Adrenal gland (tissue), 12 donors: ENCODE results near the gene RFLNA. TPM values are rescaled to one million over a fixed set of nuclear protein-coding genes. Genes with fewer than 3 reads are reported as not detected.
A peak's percentile ranks its signal among the peaks of the same experiment; 100 is the strongest.

Experiments
- DNase-seq, 7 donors: peaks; one replicate each; pipeline ENCODE4 v3.0.0-alpha.2; 2019 to 2020
- H3K27ac ChIP-seq, 5 donors: fragments of 200-600 bp; sonication (generic) in 4 of 5; 1 replicate in 3 of 5; 2 replicates in 2 of 5; pipeline versions ENCODE4 v1.5.1 to v1.8.0; 2016 to 2020; ENCODE audit warnings: mild to moderate bottlenecking in 1 of 5
- H3K27me3 ChIP-seq: fragments of 200-600 bp; 2 replicates; pipeline ENCODE4 v1.8.0; 2021
- H3K36me3 ChIP-seq, 2 donors: fragments of 200-600 bp; replicated peaks in 1 of 2; 1 replicate in 1 of 2; 2 replicates in 1 of 2; pipeline versions ENCODE4 v1.5.1 to v1.8.0; 2018 to 2022
- H3K4me1 ChIP-seq, 2 donors: fragments of 200-600 bp; replicated peaks in 1 of 2; 1 replicate in 1 of 2; 2 replicates in 1 of 2; pipeline versions ENCODE4 v1.5.1 to v1.8.0; 2018 to 2021
- H3K4me3 ChIP-seq, 4 donors: fragments of 200-600 bp; sonication (generic) in 3 of 4; one replicate each; pipeline ENCODE4 v1.5.1; 2016 to 2018
- H3K9me3 ChIP-seq, 3 donors: fragments of 200-600 bp; sonication (generic) in 1 of 3; replicated peaks in 1 of 3; 1 replicate in 2 of 3; 2 replicates in 1 of 3; pipeline versions ENCODE4 v1.5.1 to v1.8.0; 2016 to 2021
- POLR2A ChIP-seq, 2 donors: fragments of 450-650 bp; IDR thresholded peaks; one replicate each; pipeline ENCODE4 v1.6.1; 2017; ENCODE audit warnings: antibody characterized with exemption in 2 of 2, mild to moderate bottlenecking in 2 of 2, moderate library complexity in 1 of 2
- WGBS, 4 donors: extraction: QIAGEN DNeasy Blood & Tissue Kit in 2 of 4; methylation state at CpG; one replicate each; pipeline versions ENCODE4 v1.1.5 to v1.1.7; 2013 to 2017; 5-methylcytosine and 5-hydroxymethylcytosine counted together
- intact Hi-C, 2 donors: fragments of 100-400 bp; cut with DNase I; formaldehyde crosslinking; loops; one replicate each; pipeline versions ENCODE4 v1.14.1 to v1.15.0; 2022 to 2023
- polyA plus RNA-seq, 3 donors: library from polyadenylated mRNA; stranded (reverse); fragments of 200-250 nt in 2 of 3; fragments of 350-450 nt in 1 of 3; fragmentation: Illumina TruSeq in 1 of 3; extraction: RNeasy Lipid Tissue Mini Kit (QIAGEN cat#74804) in 1 of 3; gene quantifications; one replicate each; pipeline ENCODE4 v1.2.3, GENCODE V29; 2013 to 2014
- total RNA-seq, 9 donors: library from RNA; depleted of rRNA in 4 of 9; stranded (reverse); fragments of >200 nt in 4 of 9; fragments of 120-200 nt in 1 of 9; fragmentation: NEBNext Ultra II Directional in 1 of 9; extraction: Animal tissue kit (Norgen Biotek cat#: 25700) in 1 of 9; gene quantifications; one replicate each; pipeline versions ENCODE4 v1.1.0 to v1.2.4, GENCODE V29; 2013 to 2023
- TF ChIP-seq, protein P1 (sequence below), 6 experiments: fragments of 450-650 bp in 4 of 6; fragments of 200-600 bp in 2 of 6; sonication (generic) in 1 of 6; IDR thresholded peaks; 1 replicate in 5 of 6; 2 replicates in 1 of 6; pipeline versions ENCODE4 v1.5.1 to v1.8.0; 2016 to 2021; ENCODE audit warnings: antibody characterized with exemption in 6 of 6, mild to moderate bottlenecking in 2 of 6, moderate library complexity in 1 of 6
- donor health status: healthy with polysubstance abuse.
- donor health status: Bipolar disorder and iron deficiency.
- donor health status: DM: yes; HTN: yes; CAD: no.
- donor health status: DM: no; HTN: no; CAD: no.
- donor health status: DM: no; HTN: no; CAD: no.
- donor health status: DM: yes; HTN: yes; CAD: no.

RFLNA gene
- total and polyA plus RNA-seq, 12 donors = 0.38 to 3.9 (median 1.4) TPM; not detected in 1

DNA sequence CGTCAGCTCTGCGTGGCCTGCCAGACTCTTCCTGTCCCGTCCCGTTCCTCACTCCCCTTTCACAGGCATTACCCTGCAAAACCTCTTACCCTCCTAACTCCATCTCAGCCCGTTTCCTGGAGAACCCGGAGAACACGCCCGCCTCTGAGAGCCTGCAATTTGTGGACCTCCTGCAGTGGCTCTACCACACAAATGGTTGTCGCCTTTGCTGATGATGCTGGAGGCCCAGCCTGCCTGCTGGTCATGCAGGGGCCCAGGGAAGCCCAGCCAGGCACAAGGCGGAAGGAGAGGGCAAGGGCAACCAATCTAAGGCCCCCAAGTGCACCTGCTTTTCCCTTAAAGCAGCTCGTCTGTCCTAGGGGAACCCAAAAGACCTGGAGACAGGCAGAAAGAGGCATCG is 22.5 kb downstream of the RFLNA start:
- H3K36me3 ChIP-seq = no peaks in the 10 kb centered on the region
- WGBS, 4 donors = 83 to 91% (median 85%) methylated on average over 10 to 12 of the region's 12 CpGs
- no peaks in the 10 kb centered on the region for H3K27me3 ChIP-seq
- TF ChIP-seq POLR2A (IDR thresholded peaks at IDR 0.05) = no peak
- TF ChIP-seq, protein P1, sequence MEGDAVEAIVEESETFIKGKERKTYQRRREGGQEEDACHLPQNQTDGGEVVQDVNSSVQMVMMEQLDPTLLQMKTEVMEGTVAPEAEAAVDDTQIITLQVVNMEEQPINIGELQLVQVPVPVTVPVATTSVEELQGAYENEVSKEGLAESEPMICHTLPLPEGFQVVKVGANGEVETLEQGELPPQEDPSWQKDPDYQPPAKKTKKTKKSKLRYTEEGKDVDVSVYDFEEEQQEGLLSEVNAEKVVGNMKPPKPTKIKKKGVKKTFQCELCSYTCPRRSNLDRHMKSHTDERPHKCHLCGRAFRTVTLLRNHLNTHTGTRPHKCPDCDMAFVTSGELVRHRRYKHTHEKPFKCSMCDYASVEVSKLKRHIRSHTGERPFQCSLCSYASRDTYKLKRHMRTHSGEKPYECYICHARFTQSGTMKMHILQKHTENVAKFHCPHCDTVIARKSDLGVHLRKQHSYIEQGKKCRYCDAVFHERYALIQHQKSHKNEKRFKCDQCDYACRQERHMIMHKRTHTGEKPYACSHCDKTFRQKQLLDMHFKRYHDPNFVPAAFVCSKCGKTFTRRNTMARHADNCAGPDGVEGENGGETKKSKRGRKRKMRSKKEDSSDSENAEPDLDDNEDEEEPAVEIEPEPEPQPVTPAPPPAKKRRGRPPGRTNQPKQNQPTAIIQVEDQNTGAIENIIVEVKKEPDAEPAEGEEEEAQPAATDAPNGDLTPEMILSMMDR (IDR thresholded peaks at IDR 0.05) = no peak
- no peaks in the 10 kb centered on the region for H3K4me1 ChIP-seq
- no peaks in the 10 kb centered on the region for H3K9me3 ChIP-seq
- H3K4me3 ChIP-seq = no peak overlapping the region
- intact Hi-C loops = loop anchor here (5.0 kb wide), 2 partner anchors 265 to 275 kb away; no protein-coding TSS in a partner anchor
- DNase-seq = no peak
- H3K27ac ChIP-seq = no peak overlapping the region

DNA sequence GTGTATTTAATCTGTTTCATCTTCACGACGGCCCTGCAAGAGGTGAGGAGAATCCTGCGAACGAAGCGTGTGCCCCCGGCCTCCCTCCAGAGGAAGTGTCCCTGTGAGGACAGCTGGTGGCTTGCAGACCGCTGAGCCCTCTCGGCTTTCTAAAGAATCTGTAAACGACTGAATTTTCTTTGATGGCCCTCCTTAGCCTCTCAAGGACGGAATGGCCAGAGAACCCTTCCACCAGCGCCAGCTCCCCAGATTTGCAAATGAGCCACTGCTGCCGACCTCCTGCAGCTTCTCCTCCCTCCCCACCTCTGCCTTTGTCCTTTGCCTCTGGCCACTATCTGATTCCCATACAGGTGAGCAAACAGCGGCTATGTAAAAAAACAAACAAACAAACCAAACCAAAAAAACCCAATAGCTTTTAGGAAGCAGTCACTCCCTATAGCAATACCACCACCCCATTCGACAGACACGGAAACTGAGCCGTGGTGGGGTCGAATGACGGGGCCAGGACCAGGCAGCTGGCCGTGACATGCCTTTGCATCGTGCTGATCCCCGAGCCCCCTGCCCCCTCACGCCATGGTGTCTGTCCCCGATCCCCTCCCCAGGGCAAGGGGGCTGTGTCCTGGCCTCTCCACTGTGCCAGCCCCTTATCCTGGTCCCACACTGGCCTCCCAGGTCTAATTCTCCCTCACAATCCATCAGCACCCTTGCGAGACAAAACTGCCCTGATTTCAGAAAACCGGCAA is 23.6 kb downstream of the RFLNA start:
- Histone ChIP-seq H3K36me3 (peaks cover 0 to 1% of the 10 kb centered on the region in 2 donors), H3K4me1 (no peaks in the 10 kb centered on the region), H3K27me3 (no peaks in the 10 kb centered on the region), H3K9me3 (peaks cover 0 to under 1% (median 0%) of the 10 kb centered on the region in 3 donors), H3K27ac (no peak overlapping the region), H3K4me3 (no peak overlapping the region)
- no peak for TF ChIP-seq POLR2A (IDR thresholded peaks at IDR 0.05)
- TF ChIP-seq, protein P1 (IDR thresholded peaks at IDR 0.05) = no peak
- WGBS, 4 donors = 74 to 79% (median 77%) methylated on average over 25 of the region's 25 CpGs
- intact Hi-C loops = loop anchor here (5.0 kb wide), 2 partner anchors 266 to 276 kb away; no protein-coding TSS in a partner anchor
- DNase-seq = no peak

DNA sequence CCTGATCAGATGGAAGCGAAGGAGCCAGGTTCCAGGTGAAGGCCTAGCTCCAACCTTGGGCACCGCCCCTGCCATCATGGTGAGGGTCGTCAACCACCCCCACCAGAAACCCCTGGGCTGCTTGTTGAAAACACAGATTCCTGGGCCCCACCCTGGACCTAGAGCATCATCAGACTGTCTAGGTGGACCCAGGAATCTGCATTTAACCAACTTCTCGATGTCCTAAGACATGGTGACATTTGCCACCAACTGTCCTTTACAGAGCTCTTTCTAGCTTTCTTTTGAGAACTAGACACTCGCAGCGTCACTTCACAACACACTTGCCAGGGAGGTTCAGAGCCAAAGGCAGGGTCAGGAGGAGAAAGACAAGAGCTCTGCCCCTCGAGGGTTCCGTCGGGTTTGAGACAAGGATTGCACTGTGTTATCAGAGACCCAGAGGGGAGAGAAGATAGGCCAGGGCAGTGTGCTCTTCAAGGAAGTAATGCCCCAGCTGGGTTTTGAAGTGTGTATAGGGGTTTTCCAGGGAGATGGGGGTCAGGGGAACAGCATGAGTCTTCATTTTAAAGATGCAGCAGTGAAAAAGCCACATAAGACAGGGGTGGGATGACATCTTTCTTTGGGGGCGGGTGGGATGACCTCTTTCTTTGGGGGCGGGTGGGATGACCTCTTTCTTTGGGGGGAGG is 24.6 kb downstream of the RFLNA start:
- Histone ChIP-seq H3K27ac (no peak overlapping the region), H3K27me3 (no peaks in the 10 kb centered on the region), H3K4me1 (no peaks in the 10 kb centered on the region), H3K36me3 (peaks cover 0 to 12% of the 10 kb centered on the region in 2 donors), H3K9me3 (peaks cover 0 to 10% (median 0%) of the 10 kb centered on the region in 3 donors), H3K4me3 (no peak overlapping the region)
- TF ChIP-seq, protein P1 (IDR thresholded peaks at IDR 0.05) = no peak
- no peak for TF ChIP-seq POLR2A (IDR thresholded peaks at IDR 0.05)
- intact Hi-C loops = loop anchor here (5.0 kb wide), 3 partner anchors 267 to 282 kb away; no protein-coding TSS in a partner anchor
- 71 to 80% (median 75%) methylated on average over 9 to 11 of the region's 11 CpGs for WGBS, 4 donors
- DNase-seq = no peak

DNA sequence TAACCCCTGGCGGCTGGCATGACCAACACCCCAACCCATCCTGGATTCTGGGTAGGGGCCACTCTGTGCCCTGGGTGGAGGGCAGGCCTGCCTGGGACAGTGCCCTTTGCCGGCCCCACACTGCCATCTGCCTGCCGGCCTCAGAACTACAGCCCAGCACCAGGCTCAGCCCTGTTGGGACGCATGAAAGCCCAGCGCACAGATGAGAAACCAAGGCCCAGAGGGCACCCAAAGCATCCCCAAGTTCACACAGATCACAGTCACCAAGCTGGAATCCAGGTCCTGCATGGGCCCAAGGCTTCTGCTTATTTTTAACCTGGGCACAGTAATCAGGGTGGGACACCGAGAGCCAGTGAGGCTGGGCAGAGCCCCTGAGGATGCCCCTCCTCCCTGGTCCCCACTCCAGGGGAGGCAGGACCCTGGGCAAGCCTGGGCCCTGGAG is 26.2 kb downstream of the RFLNA start:
- no peaks in the 10 kb centered on the region for H3K4me1 ChIP-seq
- DNase-seq = peak; percentile 57 to 85 (median 70)
- intact Hi-C loops = loop anchor here in 1 of 2 donors (5.0 kb wide), 1 partner anchor 284 kb away; no protein-coding TSS in a partner anchor
- TF ChIP-seq POLR2A (IDR thresholded peaks at IDR 0.05) = no peak
- TF ChIP-seq, protein P1 (IDR thresholded peaks at IDR 0.05) = peak; percentile 84 to 93 (median 90)
- no peaks in the 10 kb centered on the region for H3K27me3 ChIP-seq
- no peak overlapping the region for H3K27ac ChIP-seq
- H3K9me3 ChIP-seq = peaks cover 0 to 10% (median 0%) of the 10 kb centered on the region in 3 donors
- H3K4me3 ChIP-seq = no peak overlapping the region
- WGBS, 4 donors = 11 to 40% (median 29%) methylated on average over 4 to 6 of the region's 6 CpGs
- peaks cover 0 to 27% of the 10 kb centered on the region in 2 donors for H3K36me3 ChIP-seq
